Measurements from ENCODE around the gene TMCO6. TPM values are rescaled to one million over a fixed set of nuclear protein-coding genes. Genes with fewer than 3 reads are reported as not detected.
"Not testable (repeated sequence)": the region's sequence is repeated elsewhere in the genome, so short reads cannot be mapped to it uniquely, and the experiment has no call there.

TMCO6 gene
- total and polyA plus RNA-seq, 3 donors from 2014 or later, result 34.5 to 103 (median 58.0) TPM

DNA sequence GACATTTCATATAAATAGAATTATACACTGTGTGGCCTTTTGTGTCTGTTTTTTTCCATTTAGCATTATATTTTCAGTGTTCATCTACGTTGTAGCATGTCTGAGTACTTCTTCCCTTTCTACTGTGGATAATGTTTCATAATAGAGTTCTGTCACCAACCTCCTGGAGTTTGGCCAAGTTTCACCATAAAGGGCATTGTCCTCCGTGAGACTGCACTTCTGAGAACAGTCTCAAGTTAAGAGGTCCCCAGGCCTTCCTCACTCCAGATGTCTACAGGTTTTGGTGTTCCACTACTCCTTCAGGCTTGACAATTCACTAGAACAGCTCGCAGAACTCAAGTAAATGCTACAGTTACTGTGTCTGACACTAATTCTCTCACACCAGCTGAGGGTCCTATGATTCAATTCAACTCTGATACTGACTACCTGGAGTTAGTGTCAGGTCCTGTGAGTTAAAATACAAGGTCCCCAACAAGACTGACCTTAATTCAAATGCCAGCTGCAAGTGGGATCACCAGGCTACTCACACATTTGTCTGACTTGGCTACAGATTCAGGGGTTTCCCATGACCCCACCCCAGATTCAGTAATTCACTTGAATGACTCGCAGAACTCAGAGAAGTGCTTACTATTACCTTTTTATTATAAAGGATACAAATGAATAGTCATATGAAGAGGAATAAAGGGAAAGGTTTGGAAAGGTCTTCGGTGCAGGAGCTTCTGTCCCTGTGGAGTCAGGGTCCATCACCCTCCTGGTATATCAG is 43.5 kb upstream of the TMCO6 start:
- peak; percentile 77 for DNase-seq
- Histone ChIP-seq H3K9me3 (no peaks in the 10 kb centered on the region), H3K27ac (peak overlapping the region; percentile 66 to 86), H3K4me3 (no peak overlapping the region), H3K4me1 (peaks cover 23% of the 10 kb centered on the region), H3K27me3 (no peaks in the 10 kb centered on the region), H3K36me3 (ENCODE audit: low read depth, missing control alignments) (no peaks in the 10 kb centered on the region)
- WGBS, 2 donors, result 61 to 67% methylated on average over 5 of the region's 5 CpGs
- intact Hi-C loops (cut with DNase I; ENCODE audit: low total_unique reads), result no loop called here
- TF ChIP-seq, protein P1, sequence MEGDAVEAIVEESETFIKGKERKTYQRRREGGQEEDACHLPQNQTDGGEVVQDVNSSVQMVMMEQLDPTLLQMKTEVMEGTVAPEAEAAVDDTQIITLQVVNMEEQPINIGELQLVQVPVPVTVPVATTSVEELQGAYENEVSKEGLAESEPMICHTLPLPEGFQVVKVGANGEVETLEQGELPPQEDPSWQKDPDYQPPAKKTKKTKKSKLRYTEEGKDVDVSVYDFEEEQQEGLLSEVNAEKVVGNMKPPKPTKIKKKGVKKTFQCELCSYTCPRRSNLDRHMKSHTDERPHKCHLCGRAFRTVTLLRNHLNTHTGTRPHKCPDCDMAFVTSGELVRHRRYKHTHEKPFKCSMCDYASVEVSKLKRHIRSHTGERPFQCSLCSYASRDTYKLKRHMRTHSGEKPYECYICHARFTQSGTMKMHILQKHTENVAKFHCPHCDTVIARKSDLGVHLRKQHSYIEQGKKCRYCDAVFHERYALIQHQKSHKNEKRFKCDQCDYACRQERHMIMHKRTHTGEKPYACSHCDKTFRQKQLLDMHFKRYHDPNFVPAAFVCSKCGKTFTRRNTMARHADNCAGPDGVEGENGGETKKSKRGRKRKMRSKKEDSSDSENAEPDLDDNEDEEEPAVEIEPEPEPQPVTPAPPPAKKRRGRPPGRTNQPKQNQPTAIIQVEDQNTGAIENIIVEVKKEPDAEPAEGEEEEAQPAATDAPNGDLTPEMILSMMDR (IDR thresholded peaks at IDR 0.05), result no peak
- TF ChIP-seq POLR2A (IDR thresholded peaks at IDR 0.05), result no peak

GRCh38 chr5:140596321-140596741 is 42.9 kb upstream of the TMCO6 start:
- 32 to 33% methylated on average over 1 of the region's 1 CpG for WGBS, 2 donors
- Histone ChIP-seq H3K9me3 (no peaks in the 10 kb centered on the region), H3K4me3 (no peak overlapping the region), H3K27ac (peak overlapping the region; percentile 66 to 86), H3K4me1 (peaks cover 23% of the 10 kb centered on the region), H3K27me3 (no peaks in the 10 kb centered on the region), H3K36me3 (ENCODE audit: low read depth, missing control alignments) (no peaks in the 10 kb centered on the region)
- intact Hi-C loops (cut with DNase I; ENCODE audit: low total_unique reads), result no loop called here
- no peak for TF ChIP-seq POLR2A (IDR thresholded peaks at IDR 0.05)
- TF ChIP-seq, protein P1 (IDR thresholded peaks at IDR 0.05), result no peak
- DNase-seq, result peak; percentile 87

DNA sequence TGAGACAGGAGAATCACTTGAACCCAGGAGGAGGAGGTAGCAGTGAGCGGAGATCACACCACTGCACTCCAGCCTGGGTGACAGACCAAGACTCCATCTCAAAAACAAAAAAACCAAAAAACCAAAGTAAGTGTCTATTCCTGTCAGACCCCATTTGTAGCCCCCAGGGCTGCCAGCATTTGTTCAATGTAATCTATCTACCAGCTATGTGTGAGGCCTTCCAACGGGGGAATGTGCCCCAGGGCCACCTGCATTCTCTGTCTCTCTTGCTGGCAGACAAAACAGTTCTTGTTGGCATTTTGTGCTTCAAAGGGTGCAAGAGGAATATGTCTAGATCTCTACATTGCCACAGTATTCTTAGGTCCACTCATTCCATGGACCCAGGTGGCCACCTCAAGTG is 40.4 kb upstream of the TMCO6 start:
- DNase-seq, result no peak
- 66 to 74% methylated on average over 2 of the region's 2 CpGs for WGBS, 2 donors
- Histone ChIP-seq H3K27me3 (no peaks in the 10 kb centered on the region), H3K9me3 (no peaks in the 10 kb centered on the region), H3K36me3 (ENCODE audit: low read depth, missing control alignments) (no peaks in the 10 kb centered on the region), H3K27ac (no peak overlapping the region), H3K4me1 (peaks cover 23% of the 10 kb centered on the region), H3K4me3 (no peak overlapping the region)
- TF ChIP-seq, protein P1 (IDR thresholded peaks at IDR 0.05), result no peak
- TF ChIP-seq POLR2A (IDR thresholded peaks at IDR 0.05), result no peak
- intact Hi-C loops (cut with DNase I; ENCODE audit: low total_unique reads), result no loop called here

GRCh38 chr5:140600096-140600495 is 39.2 kb upstream of the TMCO6 start:
- DNase-seq, result no peak
- Histone ChIP-seq H3K4me3 (no peak overlapping the region), H3K36me3 (ENCODE audit: low read depth, missing control alignments) (no peaks in the 10 kb centered on the region), H3K27me3 (no peaks in the 10 kb centered on the region), H3K4me1 (peaks cover 16% of the 10 kb centered on the region), H3K9me3 (no peaks in the 10 kb centered on the region), H3K27ac (no peak overlapping the region)
- intact Hi-C loops (cut with DNase I; ENCODE audit: low total_unique reads), result no loop called here
- TF ChIP-seq POLR2A (IDR thresholded peaks at IDR 0.05), result no peak
- TF ChIP-seq, protein P1 (IDR thresholded peaks at IDR 0.05), result no peak

- Histone ChIP-seq H3K4me1 (no peaks in the 10 kb centered on the region), H3K9me3 (no peaks in the 10 kb centered on the region), H3K27me3 (no peaks in the 10 kb centered on the region), H3K27ac (no peak overlapping the region), H3K4me3 (no peak overlapping the region), H3K36me3 (ENCODE audit: low read depth, missing control alignments) (no peaks in the 10 kb centered on the region)
- TF ChIP-seq, protein P1 (IDR thresholded peaks at IDR 0.05), result no peak
- no peak for TF ChIP-seq POLR2A (IDR thresholded peaks at IDR 0.05)
- 73 to 82% methylated on average over 4 of the region's 4 CpGs for WGBS, 2 donors
- no peak for DNase-seq
- intact Hi-C loops (cut with DNase I; ENCODE audit: low total_unique reads), result no loop called here
Measured at GRCh38 chr5:140602147-140602546, 37.1 kb upstream of the TMCO6 start.

GRCh38 chr5:140603446-140603698 is 35.9 kb upstream of the TMCO6 start:
- 94 to 99% methylated on average over 4 of the region's 4 CpGs for WGBS, 2 donors
- H3K27me3 ChIP-seq; H3K27ac ChIP-seq; H3K4me1 ChIP-seq; H3K9me3 ChIP-seq; intact Hi-C loops (cut with DNase I; ENCODE audit: low total_unique reads); H3K4me3 ChIP-seq; DNase-seq; H3K36me3 ChIP-seq (ENCODE audit: low read depth, missing control alignments): not testable (repeated sequence)
